MM.1S (cell line): ENCODE results near the gene ZMIZ1.

Experiments used
- CTCF ChIP-seq: fragments of 300-600 bp; sonication (generic); IDR thresholded peaks from 2 replicates; pipeline ENCODE4 v1.5.1; 2016; ENCODE audit warnings: antibody characterized with exemption, low read length, mixed read lengths
- EZH2 ChIP-seq: fragments of 300-600 bp; sonication (generic); optimal IDR thresholded peaks from 2 replicates; pipeline ENCODE3; 2017; ENCODE audit warnings: low read depth, mild to moderate bottlenecking, antibody characterized with exemption, low read length, mixed read lengths
- EZH2phosphoT487 ChIP-seq: fragments of 300-600 bp; sonication (generic); IDR thresholded peaks from 2 replicates; pipeline ENCODE4 v1.6.1; 2018; ENCODE audit warnings: antibody characterized with exemption, low read length

GRCh38 chr10:79126351-79127080 is 57.8 kb downstream of the ZMIZ1 start:
- TF ChIP-seq CTCF (no peak), EZH2 (no peak), EZH2phosphoT487 (no peak)
